AG09319 (cell line): ENCODE data around the gene LCN12.

Experiments used
- DNase-seq: peaks from one replicate; pipeline ENCODE4 v3.0.0-alpha.2; 2010; ENCODE audit warnings: low read depth; ENCODE audit errors: extremely low read depth
- TF ChIP-seq, protein P1 (sequence below): IDR thresholded peaks from 2 replicates; pipeline ENCODE4 v1.5.1; 2011; ENCODE audit warnings: low read depth, mild to moderate bottlenecking, inconsistent platforms, low read length, moderate library complexity

The LCN12 gene

DNA sequence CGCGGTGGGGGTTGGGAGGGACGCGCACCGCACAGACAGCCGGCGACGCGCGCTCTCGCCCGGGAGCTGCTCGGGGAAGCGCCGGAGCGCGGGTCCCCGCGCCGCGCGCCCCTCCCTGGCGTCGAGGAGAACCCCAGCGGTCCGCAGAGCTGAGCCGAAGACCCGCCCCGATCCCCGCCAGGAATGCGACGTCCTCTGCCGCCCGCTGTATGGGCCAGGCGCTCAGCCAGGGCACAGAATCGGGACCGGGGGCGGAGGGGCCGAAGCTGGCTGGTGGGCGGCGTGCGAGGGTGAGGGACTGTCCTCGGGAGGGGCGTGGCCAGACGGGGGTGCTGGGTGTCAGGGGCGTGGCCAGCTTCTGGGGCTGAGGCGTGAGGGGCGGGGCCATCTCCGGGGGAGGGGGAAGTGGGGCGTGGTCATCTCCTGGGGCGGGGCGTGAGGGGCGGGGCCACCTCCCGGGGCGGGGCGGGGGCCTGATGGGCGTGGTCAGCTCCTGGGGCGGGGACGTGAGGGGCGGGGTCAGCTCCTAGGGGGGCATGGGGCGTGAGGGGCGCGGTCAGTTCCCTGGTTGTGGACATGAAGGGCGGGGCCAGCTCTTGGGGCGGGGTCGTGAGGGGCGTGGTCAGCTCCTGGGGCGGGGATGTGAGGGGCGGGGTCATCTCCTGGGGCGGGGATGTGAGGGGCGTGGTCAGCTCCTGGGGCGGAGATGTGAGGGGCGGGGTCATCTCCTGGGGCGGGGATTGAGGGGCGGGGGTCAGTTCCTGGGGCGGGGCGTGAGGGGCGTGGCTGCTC, 26.2 kb downstream of the LCN12 start:
- DNase-seq = no peak
- TF ChIP-seq, protein P1, sequence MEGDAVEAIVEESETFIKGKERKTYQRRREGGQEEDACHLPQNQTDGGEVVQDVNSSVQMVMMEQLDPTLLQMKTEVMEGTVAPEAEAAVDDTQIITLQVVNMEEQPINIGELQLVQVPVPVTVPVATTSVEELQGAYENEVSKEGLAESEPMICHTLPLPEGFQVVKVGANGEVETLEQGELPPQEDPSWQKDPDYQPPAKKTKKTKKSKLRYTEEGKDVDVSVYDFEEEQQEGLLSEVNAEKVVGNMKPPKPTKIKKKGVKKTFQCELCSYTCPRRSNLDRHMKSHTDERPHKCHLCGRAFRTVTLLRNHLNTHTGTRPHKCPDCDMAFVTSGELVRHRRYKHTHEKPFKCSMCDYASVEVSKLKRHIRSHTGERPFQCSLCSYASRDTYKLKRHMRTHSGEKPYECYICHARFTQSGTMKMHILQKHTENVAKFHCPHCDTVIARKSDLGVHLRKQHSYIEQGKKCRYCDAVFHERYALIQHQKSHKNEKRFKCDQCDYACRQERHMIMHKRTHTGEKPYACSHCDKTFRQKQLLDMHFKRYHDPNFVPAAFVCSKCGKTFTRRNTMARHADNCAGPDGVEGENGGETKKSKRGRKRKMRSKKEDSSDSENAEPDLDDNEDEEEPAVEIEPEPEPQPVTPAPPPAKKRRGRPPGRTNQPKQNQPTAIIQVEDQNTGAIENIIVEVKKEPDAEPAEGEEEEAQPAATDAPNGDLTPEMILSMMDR = no peak

DNA sequence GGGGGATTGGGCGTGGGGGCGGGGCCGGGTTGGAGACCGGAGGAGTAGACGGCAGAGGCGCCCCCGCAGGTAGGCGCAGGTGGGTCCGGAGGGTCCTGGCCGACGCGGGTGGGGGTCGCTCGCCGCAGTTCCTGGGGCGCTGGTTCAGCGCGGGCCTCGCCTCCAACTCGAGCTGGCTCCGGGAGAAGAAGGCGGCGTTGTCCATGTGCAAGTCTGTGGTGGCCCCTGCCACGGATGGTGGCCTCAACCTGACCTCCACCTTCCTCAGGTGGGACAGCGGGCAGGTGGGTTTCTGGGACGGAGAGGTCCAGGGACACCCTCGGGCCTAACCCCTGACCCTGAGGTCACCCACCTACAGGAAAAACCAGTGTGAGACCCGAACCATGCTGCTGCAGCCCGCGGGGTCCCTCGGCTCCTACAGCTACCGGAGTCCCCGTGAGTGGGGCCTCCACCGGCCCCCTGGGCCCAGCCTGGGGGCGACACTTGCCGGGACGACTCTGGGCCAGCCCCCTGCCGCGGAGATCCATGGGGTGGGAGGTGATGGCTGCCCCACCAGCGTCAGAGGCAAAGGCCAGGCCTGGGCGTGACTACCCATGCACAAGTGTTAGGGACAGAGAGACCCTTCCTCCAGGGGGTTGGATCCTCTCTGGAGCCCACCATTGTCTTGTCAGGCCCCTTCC, 26.9 kb downstream of the LCN12 start:
- no peak for DNase-seq
- TF ChIP-seq, protein P1 = no peak

DNA sequence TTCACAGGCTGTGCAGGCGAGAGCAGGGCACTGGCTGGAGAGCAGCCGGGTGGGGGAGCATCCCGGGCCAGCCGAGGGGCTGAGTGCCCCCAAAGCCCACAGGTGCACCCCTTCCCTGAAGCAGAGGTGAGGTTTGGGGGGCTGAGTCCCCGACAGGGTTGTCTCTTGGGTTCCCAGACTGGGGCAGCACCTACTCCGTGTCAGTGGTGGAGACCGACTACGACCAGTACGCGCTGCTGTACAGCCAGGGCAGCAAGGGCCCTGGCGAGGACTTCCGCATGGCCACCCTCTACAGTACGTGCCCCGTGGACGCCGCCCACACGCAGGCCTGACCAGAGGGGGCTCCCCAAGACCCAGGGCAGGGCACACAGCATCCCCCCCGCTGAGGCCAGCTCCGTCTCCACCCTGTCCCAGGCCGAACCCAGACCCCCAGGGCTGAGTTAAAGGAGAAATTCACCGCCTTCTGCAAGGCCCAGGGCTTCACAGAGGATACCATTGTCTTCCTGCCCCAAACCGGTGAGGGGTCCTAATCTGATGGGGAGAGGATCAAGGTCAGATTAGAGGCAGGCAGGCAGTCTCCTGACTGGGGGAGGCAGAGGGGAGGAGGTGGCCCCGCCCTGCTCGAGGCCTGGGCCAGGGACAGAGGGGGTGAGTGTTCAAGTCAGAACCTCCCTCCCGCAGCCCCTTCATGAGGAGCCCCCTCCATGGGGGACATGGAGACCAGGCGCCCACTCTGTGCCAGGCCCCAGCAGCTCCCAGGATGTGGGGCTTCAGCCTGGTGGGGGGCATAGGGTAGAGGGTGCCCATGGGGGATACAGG, 27.9 kb downstream of the LCN12 start:
- no peak for DNase-seq

DNA sequence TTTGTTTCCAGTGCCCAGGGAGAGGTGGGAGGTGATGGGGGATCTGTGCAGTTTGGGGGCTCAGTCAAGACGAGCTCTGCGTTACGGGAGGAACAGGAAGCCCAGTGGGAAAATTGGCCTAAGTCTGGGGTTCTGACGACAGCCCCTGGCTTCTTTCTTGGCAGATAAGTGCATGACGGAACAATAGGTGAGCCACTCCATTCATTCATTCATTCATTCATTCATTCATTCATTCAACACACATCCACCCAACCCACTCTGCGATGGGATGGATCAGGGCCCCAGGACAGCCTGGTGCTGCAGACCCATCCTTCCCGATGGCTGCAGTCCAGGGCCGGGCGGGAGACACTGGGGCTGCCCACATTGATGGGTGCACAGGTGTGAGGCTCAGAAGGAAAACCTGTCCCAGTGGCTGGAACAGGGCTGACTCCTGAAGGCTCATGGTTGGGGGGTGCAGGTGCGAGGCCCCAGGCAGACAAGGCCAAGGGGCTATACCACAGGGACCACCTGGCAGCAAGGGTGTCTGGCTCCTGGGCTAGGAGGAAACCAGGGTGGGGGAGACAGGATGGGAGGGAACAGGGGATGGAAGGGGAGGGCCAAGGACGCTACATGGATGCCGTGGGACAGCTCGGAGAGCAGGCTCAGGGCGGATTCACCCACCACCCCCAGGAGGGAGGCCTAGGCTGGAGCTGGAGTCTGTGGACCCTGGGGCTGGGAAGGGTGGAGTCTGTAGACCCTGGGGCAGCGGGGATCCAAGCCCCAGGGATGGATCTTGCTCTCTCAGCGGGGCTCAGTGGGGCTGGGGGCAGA, 28.8 kb downstream of the LCN12 start:
- TF ChIP-seq, protein P1 = no peak
- DNase-seq = no peak

More for the DNA sequence above, 27.9 kb downstream of the LCN12 start:
- TF ChIP-seq, protein P1 = no peak

DNA sequence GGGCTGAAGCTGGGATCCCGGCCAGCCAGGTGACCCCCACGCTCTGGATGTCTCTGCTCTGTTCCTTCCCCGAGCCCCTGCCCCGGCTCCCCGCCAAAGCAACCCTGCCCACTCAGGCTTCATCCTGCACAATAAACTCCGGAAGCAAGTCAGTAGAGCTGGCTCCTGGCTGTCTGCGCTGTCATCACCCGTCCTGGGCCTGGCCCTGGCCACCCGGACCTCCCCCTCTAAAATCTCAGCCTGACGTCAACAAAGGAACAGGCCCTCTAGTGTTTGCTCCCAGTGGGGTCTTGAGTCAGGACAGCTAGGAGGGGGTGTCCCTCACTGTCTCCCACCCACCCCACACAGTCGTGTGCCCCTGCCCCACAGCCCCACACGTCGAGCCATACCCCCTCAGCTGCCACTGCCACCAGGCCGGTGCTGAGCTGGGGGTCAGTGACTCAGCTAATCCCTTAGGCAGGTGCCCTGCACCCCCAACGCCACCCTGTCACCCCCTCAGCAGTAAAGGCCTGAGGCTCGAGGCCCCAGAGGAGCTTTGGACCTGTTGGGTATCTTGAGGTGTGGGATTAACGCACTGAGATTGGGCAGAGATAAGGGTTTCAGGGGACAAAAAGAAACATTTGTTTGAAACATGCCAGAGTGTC, 29.6 kb downstream of the LCN12 start:
- DNase-seq = no peak
- TF ChIP-seq, protein P1 = no peak

DNA sequence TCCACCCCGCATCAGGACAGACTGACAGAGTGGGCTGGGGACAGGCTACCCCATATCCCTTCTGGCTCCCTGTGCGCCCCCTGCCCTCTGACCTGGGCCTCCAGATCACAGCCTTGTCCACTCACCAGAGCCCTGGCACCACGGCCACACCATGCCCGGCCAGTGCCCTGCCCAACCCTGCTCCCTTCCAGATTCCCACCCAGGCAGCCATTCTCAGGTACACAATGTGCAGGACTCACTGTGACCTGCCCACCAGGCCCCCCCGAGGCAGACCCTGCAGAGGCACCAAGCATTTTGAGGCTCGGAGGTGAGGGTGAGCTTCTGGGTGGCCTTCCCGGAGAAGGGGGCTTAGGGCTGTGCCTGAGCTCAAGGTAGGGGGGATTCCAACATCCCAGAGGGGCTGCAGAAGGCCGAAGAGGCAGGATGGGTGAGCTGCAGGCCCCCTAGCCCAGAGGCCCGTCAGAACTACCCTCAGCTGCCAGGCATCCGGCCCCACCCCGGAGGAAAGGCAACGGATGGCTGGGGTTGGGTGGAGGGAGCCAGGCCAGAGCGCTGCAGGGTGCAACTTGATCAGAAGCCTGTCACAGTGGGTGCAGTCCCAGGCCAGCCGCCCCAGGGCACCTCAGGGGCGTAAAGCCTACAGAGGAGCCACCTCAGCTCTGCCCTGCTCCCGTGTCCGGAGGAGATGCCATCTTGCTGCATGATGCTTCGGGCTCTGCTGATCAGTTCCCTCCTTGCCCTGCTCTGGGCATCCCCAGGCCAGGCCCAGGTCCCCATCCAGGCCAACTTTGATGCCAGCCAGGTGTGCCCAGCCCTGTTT, 30.4 kb downstream of the LCN12 start, which contains the start of gene LCNL1:
Gene LCNL1 (plus strand): TSS at position 762 of the 820 bp plus-strand sequence. CDS start 594 bp downstream, outside the sequence.
- DNase-seq = no peak
- TF ChIP-seq, protein P1 = no peak
